ENCODE data around the gene PXYLP1.

PXYLP1 gene

DNA sequence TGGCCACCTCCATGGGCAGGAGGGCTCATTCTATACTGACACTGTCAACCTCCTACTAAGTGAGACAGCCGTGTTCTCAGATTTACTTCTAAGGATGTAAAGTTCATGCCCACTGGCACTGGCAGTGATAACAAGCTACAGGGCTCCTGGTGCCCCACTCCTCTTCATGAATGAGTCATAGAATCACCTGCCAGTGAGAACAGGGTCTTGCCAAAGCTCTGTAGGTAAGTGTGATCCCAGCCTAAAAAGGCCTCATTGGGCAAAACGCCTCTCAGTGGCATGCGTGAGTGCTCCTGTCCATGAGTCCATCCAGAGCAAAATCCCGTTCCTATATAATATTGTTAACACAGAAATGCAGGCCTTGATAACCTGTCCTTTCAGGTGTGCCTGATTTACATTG, 17.4 kb downstream of the PXYLP1 start:
- in situ Hi-C loops (cut with MboI; ENCODE audit: low sequenced_read_pairs): no loop called here

DNA sequence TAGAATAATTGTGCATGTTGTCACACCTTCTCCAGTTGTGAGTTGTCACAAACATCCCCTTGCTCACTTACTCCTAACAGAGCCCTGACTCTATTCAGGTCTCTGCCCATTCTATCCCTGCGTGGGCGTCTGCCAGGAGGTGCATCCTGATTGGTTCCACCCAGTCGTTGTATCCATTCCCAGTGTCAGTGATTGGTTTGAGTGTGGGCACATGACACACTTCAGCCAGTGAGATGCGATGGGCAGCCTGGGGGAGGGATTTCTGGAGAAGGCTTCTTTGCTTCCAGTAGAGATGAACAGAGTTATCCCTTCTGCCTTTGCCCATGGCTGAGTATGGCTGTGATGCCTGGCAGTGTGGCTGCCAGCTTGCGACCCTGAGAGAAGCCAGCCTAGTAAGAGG, 18.7 kb downstream of the PXYLP1 start:
- in situ Hi-C loops (cut with MboI; ENCODE audit: low sequenced_read_pairs): no loop called here

DNA sequence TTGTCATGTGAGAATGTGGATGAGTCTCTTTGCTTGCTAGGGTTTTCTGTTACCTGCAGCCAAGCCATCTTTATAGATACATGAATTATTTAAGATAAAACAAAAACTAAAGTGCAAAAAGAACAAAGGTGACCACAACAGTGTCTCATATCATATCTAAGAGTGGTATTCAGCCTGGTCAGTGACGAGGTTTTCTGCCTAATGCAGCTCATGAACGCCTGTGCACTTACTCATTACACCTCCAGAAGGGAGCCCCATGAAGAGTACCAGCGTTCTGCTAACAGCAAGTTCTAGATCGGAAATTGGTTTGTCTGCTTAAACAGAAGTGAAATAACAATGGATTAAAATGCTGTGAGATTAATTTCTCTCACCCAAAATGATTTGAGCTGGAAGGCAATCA, 19.2 kb downstream of the PXYLP1 start:
- in situ Hi-C loops (cut with MboI; ENCODE audit: low sequenced_read_pairs): no loop called here

DNA sequence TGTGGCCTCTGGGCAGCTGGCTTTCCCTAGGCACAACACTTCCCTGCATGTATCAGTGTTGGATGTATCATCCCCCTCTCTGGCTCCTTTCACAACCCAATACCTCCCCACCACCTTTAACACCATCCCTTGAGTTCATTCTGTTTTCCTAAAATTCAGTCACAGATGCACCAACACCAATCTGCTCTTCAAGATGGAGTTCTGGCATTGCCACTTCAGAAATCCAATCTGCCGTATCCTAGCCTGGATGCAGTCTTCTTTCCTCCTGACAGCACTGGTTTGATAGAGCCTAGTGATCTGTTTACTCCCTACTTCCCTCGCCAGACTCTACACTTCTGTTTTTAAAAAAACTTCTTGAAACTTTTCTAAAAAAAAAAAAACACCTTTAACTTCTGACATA, 21.7 kb downstream of the PXYLP1 start:
- in situ Hi-C loops (cut with MboI; ENCODE audit: low sequenced_read_pairs): no loop called here

DNA sequence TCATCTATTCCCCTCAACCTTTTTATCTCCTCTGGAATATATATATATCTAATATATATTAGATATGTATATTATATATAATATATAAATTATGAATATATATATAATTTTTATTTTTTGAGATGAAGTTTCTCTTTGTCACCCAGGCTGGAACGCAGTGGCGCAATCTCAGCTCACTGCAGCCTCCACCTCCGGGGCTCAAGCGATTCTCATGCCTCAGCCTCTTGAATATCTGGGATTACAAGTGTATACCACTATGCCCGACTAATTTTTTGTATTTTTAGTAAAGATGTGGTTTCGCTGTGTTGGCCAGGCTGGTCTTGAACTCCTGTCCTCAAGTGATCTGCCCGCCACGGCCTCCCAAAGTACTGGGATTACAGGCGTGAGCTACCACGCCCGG, 22.2 kb downstream of the PXYLP1 start:
- in situ Hi-C loops (cut with MboI; ENCODE audit: low sequenced_read_pairs): no loop called here

DNA sequence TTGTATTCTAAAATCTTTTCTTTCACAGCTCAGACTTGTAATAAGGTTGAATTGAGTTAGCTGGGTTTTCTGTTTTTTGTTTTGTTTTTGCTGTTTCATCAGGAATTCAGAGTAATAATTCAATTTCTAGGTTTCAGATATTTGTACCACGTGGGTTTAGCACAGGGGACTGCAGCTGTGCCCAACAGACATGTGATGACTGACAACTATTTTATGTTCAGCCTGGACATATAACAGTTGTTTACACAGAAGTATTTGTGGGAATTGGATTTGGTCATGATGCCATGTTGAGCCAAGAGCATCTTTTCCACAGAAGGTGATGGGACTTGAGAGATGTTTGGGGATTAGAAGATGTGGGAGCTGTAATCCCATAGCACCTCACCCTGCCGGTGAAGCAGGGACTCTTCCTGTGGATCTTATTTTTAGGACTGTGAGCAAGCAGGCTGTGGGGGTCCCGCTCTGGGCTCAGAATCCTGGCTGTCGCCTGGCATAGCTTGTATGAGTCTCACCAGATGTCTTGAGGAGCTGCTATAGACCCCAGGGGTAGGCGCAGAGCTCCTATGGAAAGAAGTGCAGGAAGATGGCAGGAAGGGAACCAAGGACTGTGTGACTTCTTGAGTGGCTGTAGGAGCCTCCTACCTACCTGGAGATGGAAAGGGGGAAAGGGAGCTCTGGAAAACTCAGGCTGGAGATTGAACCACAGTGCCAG, 23.7 kb downstream of the PXYLP1 start:
- in situ Hi-C loops (cut with MboI; ENCODE audit: low sequenced_read_pairs): no loop called here

DNA sequence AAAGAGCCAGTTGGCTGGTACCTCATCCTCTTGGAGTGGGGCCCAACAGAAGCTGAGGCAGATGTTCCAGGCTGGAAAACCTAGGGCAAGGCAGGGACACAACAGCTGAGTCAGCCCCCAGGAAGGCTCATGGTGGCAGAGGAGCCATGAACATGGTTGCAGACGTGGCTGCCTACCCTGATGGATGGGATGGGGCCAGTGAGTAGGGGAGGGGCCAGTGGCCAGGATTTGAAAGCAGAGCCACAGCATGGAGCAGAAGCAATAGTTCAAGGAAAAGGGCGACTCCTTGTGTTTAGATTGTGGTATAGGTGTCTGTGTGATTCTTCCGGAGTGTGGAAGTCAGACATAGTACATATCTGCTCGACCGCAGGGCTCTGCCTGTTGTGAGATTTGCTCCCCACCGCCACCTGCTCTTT, 24.2 kb downstream of the PXYLP1 start:
- in situ Hi-C loops (cut with MboI; ENCODE audit: low sequenced_read_pairs): no loop called here

DNA sequence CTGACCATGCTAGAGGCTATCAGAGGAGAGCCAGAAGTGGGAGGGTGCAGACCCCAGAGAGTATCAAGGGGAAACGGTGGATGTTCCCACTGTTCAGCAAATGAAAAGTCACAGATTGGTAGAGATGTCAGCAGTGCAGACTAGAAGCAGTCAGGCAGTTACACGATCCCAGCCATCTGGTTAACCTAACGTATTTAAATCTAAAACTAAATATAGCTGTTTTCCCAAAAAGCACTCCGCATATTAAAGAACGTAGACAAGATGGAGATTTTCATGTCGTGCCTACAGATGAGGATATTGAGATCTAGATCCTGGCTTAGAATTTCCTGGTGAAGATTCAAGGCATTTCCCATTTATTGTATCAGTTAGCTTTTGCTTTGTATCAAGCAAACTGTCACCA, 25.2 kb downstream of the PXYLP1 start:
- in situ Hi-C loops (cut with MboI; ENCODE audit: low sequenced_read_pairs): no loop called here

DNA sequence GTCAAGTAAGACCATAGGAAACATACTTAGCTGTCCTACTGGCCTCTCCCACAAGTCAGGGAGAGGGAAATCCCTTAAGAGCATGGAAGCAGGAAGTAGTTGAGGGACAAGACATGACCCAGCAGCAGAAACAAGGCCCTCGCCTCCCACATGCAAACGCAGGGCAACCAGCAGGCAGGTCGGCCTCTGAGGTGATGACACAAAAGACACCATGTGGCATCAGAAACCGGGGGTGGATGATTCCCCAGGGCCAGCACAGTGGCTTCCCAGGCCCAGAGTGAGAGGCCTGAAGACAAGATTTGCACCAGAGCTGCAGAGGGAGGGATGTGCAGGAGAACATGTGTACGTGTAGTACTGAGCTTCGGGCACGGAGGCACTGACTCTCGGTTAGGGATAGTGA, 26.3 kb downstream of the PXYLP1 start:
- in situ Hi-C loops (cut with MboI; ENCODE audit: low sequenced_read_pairs): no loop called here

DNA sequence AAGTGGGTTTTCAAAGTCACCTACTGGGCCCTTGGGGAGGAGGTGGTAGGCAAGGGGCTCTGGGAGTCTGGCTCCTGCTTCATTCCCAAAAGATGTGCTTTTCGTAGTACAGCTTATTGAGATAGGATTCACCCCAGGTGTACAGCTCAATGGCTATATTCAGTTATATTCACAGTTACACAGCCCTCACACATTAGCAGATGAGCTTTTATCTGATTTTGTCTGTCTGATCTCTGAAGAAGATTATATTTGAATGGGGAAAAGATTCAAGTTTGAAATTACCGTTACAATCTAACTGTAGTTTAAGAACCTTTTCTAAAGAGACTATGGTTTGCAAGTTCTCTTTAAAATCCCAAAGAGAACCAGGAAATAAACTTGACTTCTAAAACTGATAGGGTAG, 27.3 kb downstream of the PXYLP1 start:
- in situ Hi-C loops (cut with MboI; ENCODE audit: low sequenced_read_pairs): no loop called here

DNA sequence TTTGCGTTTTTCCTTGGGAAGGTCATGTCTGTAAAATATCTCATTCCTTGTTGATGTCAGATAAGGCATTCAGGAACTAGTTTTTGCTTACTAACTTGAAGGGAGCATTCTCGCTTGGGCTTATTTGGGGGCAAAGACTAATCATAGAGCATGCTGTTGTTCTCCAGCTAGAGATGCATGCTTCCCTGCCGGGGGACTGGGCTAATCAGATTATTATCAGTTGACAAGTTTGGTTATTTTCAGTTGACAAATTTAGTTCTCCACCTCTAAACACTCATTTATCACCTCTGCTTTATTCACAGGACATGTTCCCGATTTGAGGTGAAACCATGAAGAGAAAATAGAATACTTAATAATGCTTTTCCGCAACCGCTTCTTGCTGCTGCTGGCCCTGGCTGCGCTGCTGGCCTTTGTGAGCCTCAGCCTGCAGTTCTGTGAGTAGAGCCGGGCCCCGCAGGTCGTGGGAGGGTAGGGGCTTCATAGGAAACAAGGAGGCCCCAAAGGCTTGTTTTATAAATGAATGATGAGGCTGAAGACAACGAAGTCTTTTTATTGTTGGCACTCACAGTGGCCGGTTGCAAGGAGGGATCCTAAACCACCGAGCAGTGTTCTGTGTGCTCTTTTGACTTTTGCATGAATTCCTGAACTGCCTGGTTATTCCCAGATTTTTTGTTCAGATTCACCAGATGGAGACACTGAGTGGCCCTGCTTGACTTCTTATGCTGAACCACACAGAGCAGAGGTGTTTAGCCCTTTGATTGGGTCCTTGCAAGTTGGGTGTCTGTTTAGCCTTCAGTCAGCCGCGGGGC, 28.4 kb downstream of the PXYLP1 start:
- in situ Hi-C loops (cut with MboI; ENCODE audit: low sequenced_read_pairs): no loop called here

DNA sequence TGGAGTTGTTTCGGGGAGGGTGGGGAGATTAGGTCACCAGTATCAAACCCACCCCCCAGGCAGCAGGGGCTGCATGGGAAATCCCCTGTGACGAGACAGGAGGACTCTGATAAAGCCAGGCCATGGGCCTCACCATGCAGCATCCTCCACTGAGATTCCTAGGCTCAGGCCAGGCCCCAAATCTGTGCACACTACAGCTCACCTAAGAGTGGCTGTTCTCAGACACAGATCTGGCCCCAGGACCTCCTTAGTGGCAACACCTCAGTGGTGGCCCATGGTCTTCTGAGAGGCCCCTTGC, 29.0 kb downstream of the PXYLP1 start:
- in situ Hi-C loops (cut with MboI; ENCODE audit: low sequenced_read_pairs): no loop called here

DNA sequence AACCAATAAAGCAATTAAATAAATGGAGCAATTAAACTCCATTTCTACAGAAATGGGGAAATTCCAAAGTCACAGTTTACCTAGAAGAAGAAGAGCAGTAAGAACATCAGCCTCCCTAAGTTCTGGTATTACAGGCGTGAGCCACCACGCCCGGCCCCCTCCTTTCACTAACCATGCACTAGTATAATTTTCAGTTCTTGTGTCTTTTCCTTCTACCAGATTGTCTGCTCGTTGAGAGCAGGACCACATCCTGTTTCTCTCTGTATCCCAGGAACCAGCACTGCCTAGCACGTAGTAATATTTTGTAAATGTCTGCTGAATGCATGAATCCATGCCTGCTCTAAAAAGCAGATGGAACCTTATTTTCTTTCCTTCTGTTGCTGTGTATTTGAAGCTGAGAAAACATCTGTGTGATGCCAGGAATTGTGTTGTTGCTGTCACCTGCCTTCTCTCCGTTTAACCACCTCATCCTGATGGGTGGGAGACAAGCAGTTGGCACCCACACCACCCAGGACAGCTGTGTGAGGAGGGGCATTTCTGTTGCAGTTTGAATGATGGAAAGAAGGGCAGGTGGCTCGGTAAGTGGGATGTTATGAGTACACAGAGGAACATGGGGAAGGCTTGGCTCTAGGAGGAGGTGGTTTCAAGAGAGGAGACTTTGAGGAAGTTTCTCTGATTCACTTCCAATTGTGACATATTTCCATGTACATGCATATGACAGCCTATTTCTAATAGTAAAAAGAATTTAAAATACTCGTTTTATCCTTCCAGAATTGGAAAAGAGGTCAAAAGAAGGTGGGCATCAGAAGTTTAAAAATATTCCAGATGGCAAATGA, 30.1 kb downstream of the PXYLP1 start:
- in situ Hi-C loops (cut with MboI; ENCODE audit: low sequenced_read_pairs): no loop called here

DNA sequence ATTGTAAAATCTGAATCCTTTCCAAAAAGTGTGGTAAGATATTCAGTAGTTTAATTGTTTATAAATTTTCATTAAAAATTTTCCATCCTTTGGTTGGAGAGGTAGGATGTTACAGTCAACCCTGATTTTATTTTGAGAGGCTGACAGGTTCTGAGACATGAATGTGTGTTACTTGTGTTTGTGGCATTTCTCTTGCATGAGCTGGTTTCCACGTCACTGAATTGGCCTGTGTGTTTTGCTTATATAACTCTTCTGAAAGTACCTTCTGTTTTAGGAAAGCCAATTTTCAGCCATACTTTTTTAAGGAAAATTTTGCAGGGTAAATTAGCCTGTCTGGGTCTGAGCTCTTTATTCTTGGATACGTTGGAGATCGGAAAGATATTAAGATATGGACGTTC, 30.7 kb downstream of the PXYLP1 start:
- in situ Hi-C loops (cut with MboI; ENCODE audit: low sequenced_read_pairs): no loop called here

DNA sequence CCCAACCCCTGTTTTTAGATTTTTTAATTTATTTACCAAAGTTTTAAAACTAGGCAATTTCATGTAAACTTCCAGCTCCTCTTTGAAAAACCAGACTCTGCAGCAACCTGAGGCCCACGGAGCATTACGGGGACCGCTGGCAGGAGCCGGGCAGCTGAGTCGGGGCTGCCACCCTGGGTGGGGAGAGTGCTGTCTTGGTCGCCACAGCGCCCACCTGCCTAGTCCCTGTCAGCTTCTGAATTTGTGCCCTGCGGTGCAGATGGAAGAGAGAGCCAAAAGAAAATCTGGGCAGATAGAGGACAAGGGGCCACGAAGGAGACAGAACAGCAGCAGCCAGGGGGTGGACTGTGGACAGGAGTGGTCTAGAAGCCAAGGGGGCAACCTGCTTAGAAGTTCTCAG, 34.6 kb downstream of the PXYLP1 start:
- in situ Hi-C loops (cut with MboI; ENCODE audit: low sequenced_read_pairs): no loop called here

DNA sequence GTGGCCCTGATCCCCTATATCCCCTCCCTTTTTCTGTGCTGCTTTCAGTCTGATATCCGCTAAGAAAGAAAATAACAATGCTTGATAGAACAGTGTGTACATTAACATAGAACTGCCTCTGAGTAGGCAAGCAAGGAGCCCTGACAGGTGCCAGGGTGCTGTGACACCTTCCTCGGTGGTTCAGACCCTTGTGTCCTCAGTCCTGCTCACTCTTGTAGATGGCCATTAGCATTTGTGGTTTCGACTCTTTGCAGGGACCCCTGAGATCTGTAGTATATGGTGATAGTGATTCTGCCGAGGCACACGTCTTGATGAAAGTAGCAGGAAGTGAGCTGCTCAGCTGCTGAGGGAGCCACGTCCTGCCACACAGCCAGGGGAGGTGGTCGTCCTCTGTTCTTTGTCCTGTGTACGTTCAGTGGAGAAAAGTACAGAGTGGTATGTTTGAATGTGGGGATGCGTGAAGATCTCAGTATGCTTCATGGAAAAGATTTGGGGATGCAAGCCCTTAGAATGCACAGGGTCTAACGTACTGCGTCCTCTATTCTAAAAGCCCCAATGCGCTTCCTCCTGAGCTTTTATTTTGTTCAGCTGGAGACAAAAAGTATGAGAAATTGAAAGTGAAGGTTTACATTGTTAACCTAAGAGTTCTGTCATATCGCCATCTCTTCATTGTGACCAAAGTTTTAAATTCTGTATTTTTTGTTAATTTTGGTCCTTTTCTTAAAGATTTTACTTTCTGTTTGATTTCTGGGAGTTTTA, 35.4 kb downstream of the PXYLP1 start:
- in situ Hi-C loops (cut with MboI; ENCODE audit: low sequenced_read_pairs): no loop called here

DNA sequence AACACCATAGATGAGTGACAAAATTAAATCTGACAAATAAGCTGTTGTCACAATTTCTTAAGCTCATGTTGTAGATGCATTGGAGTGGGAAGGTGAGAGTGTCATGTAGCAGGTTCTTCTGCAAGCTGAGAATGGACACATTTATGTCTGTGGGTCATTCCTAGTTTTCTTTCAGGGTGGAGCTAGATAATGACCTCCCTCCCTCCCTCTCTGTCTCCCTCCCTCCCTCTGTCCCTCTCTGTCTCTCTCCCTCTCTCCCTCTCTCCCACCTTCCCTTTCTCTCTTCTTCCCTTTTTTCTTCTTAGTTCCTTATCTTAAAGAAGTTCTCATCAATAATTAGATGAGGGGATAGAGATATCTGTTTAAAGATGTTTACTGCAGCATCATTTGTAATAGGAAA, 36.0 kb downstream of the PXYLP1 start:
- in situ Hi-C loops (cut with MboI; ENCODE audit: low sequenced_read_pairs): no loop called here

DNA sequence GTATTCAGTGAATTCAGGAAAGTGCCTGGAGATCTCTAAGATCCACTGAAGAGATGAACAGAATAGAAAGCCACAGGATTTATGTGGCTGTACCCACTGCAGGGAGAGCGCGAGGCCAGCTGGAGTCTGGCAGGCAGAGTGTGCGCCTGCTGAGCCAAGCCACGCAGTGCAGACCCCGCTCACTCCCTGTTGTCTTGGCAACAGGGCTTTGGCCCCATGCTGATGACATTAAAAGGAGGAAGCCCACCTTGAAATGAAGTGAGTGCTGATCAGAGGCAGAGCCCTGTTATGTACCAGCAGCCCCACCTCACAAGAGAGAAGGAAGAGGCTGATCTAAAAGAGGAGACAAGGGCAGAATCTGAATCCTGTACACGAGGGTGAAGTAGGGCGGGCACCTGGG, 36.7 kb downstream of the PXYLP1 start:
- in situ Hi-C loops (cut with MboI; ENCODE audit: low sequenced_read_pairs): no loop called here

DNA sequence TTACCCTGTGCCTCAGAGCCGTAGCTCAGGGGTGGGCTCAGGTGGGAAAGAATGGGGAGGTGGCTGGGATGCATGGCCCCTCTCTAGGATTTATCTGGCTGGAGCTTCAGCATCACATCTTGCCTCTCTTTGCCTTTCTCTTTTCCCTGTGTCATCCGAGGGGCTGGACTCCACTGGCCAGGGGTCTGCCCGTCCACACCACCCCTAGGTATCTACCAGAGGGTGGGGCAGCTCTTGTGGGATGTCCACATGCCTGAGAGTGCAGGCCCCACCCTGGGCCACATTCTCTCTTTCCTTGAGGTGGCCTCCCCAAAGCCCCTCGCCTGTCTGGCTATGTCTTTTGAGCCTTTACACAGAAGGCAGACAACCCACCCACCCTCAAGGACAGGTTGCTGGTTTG, 37.2 kb downstream of the PXYLP1 start:
- in situ Hi-C loops (cut with MboI; ENCODE audit: low sequenced_read_pairs): no loop called here

DNA sequence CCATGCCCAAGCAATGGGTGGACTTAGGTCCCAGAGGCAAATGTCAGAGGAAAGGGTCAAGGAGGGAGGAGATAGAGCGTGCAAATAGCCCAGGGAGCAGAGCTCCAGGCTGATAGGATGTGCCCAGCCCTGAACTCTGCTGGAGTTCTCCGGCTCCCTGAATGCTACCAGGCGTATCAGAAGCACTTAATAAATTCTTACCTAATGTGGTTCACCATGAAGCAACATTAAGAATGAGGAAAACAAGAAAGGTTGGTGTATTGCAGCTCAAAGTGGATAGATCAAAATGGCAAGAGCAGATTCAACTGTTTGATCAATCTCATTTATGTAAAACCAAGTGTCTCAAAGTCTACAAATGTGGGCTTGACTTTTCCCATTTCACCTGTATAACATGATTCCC, 38.3 kb downstream of the PXYLP1 start:
- in situ Hi-C loops (cut with MboI; ENCODE audit: low sequenced_read_pairs): no loop called here

All from hTERT RPE-1 (cell line).